Spleen (tissue), 11 donors: ENCODE measurements around the gene RFX4. TPM values are rescaled to one million over a fixed set of nuclear protein-coding genes. Genes with fewer than 3 reads are reported as not detected.

Source experiments
- DNase-seq: peaks from one replicate; pipeline ENCODE4 v3.0.0-alpha.2; 2020
- H3K27ac ChIP-seq, 8 donors: fragments of 200-600 bp; sonication (generic) in 7 of 8; 1 replicate in 4 of 8; 2 replicates in 4 of 8; pipeline versions ENCODE4 v1.5.0 to v1.8.0; 2016 to 2021; ENCODE audit warnings: inconsistent platforms in 4 of 8, mild to moderate bottlenecking in 4 of 8, moderate library complexity in 1 of 8
- H3K27me3 ChIP-seq, 7 donors: fragments of 200-600 bp; sonication (generic) in 6 of 7; replicated peaks in 1 of 7; 1 replicate in 4 of 7; 2 replicates in 3 of 7; pipeline versions ENCODE4 v1.5.0 to v1.8.0; 2016 to 2021; ENCODE audit warnings: inconsistent platforms in 3 of 7, mild to moderate bottlenecking in 1 of 7
- H3K36me3 ChIP-seq, 6 donors: fragments of 200-600 bp; sonication (generic) in 5 of 6; 1 replicate in 4 of 6; 2 replicates in 2 of 6; pipeline versions ENCODE4 v1.5.0 to v1.8.0; 2016 to 2021; ENCODE audit warnings: inconsistent platforms in 2 of 6
- H3K4me1 ChIP-seq, 6 donors: fragments of 200-600 bp; sonication (generic) in 5 of 6; 1 replicate in 3 of 6; 2 replicates in 3 of 6; pipeline versions ENCODE4 v1.5.0 to v1.8.0; 2016 to 2021; ENCODE audit warnings: inconsistent platforms in 3 of 6
- H3K4me3 ChIP-seq, 8 donors: fragments of 200-600 bp; sonication (generic) in 7 of 8; 1 replicate in 4 of 8; 2 replicates in 4 of 8; pipeline versions ENCODE4 v1.5.0 to v1.8.0; 2016 to 2021; ENCODE audit warnings: inconsistent platforms in 4 of 8, mild to moderate bottlenecking in 4 of 8, moderate library complexity in 2 of 8
- H3K9me3 ChIP-seq, 8 donors: fragments of 200-600 bp; sonication (generic) in 7 of 8; 1 replicate in 4 of 8; 2 replicates in 4 of 8; pipeline versions ENCODE4 v1.5.0 to v1.8.0; 2016 to 2021; ENCODE audit warnings: inconsistent platforms in 4 of 8
- CTCF ChIP-seq, 11 experiments: fragments of 200-600 bp in 7 of 11; fragments of 450-650 bp in 4 of 11; sonication (generic) in 4 of 11; IDR thresholded peaks in 8 of 11; conservative IDR thresholded peaks in 3 of 11; 1 replicate in 7 of 11; 2 replicates in 4 of 11; pipeline versions ENCODE4 v1.4.0 to v1.8.0; 2016 to 2021; ENCODE audit warnings: antibody characterized with exemption in 11 of 11, inconsistent platforms in 4 of 11, mild to moderate bottlenecking in 1 of 11
- POLR2A ChIP-seq, 3 donors: fragments of 450-650 bp; IDR thresholded peaks; one replicate each; pipeline ENCODE4 v1.5.1; 2017; ENCODE audit warnings: antibody characterized with exemption in 3 of 3, mild to moderate bottlenecking in 1 of 3
- POLR2AphosphoS5 ChIP-seq, 3 donors: sonication (generic); formaldehyde crosslinking; IDR thresholded peaks; one replicate each; pipeline ENCODE4 v1.5.1; 2017; ENCODE audit warnings: antibody characterized with exemption in 3 of 3
- WGBS, 5 donors: extraction: QIAGEN DNeasy Blood & Tissue Kit in 3 of 5; methylation state at CpG; one replicate each; pipeline versions ENCODE4 v1.1.5 to v1.1.7; 2013 to 2018; 5-methylcytosine and 5-hydroxymethylcytosine counted together
- intact Hi-C: fragments of 100-400 bp; cut with DNase I; formaldehyde crosslinking; loops from one replicate; pipeline ENCODE4 v1.15.0; 2023; ENCODE audit warnings: low total_unique reads
- polyA plus RNA-seq, 3 donors: library from polyadenylated mRNA; stranded (reverse); fragments of 200-250 nt; gene quantifications; one replicate each; pipeline ENCODE4 v1.2.1, GENCODE V29; 2013
- total RNA-seq, 7 donors: library from RNA; depleted of rRNA in 3 of 7; stranded (reverse); fragments of >200 nt in 3 of 7; fragmentation: NEBNext Ultra II Directional in 4 of 7; extraction: Animal tissue kit (Norgen Biotek cat#: 25700) in 4 of 7; gene quantifications; one replicate each; pipeline versions ENCODE4 v1.1.0 to v1.2.1, GENCODE V29; 2016 to 2021
- donor health status: healthy with polysubstance abuse.
- donor health status: DM: no; HTN: no; CAD: no; lungs with moderate emphysema.
- donor health status: DM: no; HTN: no; CAD: no.
- donor health status: Bipolar disorder and iron deficiency.
- donor health status: healthy.
- donor health status: DM: no; HTN: no; CAD: no.
- donor health status: DM: yes; HTN: yes; CAD: no.

The RFX4 gene
- total and polyA plus RNA-seq, 10 donors = not detected

- no peak for DNase-seq
- intact Hi-C loops = no loop called here
- no peak for TF ChIP-seq POLR2AphosphoS5 (IDR thresholded peaks at IDR 0.05)
- no peak for TF ChIP-seq POLR2A (IDR thresholded peaks at IDR 0.05)
- no peak for TF ChIP-seq CTCF (IDR thresholded peaks at IDR 0.05 in 8 of 11, conservative IDR thresholded peaks at IDR 0.05 in 3 of 11)
- H3K4me3 ChIP-seq = no peak overlapping the region
- no peak overlapping the region for H3K27ac ChIP-seq
- no peaks in the 10 kb centered on the region for H3K36me3 ChIP-seq
- H3K9me3 ChIP-seq = no peaks in the 10 kb centered on the region
- H3K27me3 ChIP-seq = peaks cover 0 to 44% (median 0%) of the 10 kb centered on the region in 7 donors
- 86 to 93% (median 87%) methylated on average over 10 of the region's 10 CpGs for WGBS, 5 donors
- no peaks in the 10 kb centered on the region for H3K4me1 ChIP-seq
These were observed 93.0 kb downstream of the RFX4 start for GRCh38 chr12:106675651-106676435.

GRCh38 chr12:106679574-106679973, 96.8 kb downstream of the RFX4 start:
- H3K27me3 ChIP-seq = peaks cover 0 to 14% (median 0%) of the 10 kb centered on the region in 7 donors
- no peak for DNase-seq
- H3K4me1 ChIP-seq = no peaks in the 10 kb centered on the region
- TF ChIP-seq CTCF (IDR thresholded peaks at IDR 0.05 in 8 of 11, conservative IDR thresholded peaks at IDR 0.05 in 3 of 11) (no peak), POLR2AphosphoS5 (IDR thresholded peaks at IDR 0.05) (no peak), POLR2A (IDR thresholded peaks at IDR 0.05) (no peak)
- intact Hi-C loops = no loop called here
- 61 to 90% (median 81%) methylated on average over 1 of the region's 1 CpG for WGBS, 5 donors
- no peak overlapping the region for H3K27ac ChIP-seq
- no peaks in the 10 kb centered on the region for H3K9me3 ChIP-seq
- H3K36me3 ChIP-seq = no peaks in the 10 kb centered on the region
- H3K4me3 ChIP-seq = no peak overlapping the region

- intact Hi-C loops = no loop called here
- Histone ChIP-seq H3K27ac (no peak overlapping the region), H3K4me3 (no peak overlapping the region), H3K36me3 (no peaks in the 10 kb centered on the region), H3K27me3 (peaks cover 0 to 13% (median 0%) of the 10 kb centered on the region in 7 donors), H3K4me1 (no peaks in the 10 kb centered on the region), H3K9me3 (no peaks in the 10 kb centered on the region)
- no peak for DNase-seq
- TF ChIP-seq POLR2A (IDR thresholded peaks at IDR 0.05) (no peak), POLR2AphosphoS5 (IDR thresholded peaks at IDR 0.05) (no peak), CTCF (IDR thresholded peaks at IDR 0.05 in 8 of 11, conservative IDR thresholded peaks at IDR 0.05 in 3 of 11) (no peak)
These were observed 97.5 kb downstream of the RFX4 start for GRCh38 chr12:106680280-106680679.

- H3K4me1 ChIP-seq = no peaks in the 10 kb centered on the region
- WGBS, 5 donors = 54 to 71% (median 65%) methylated on average over 3 of the region's 3 CpGs
- DNase-seq = no peak
- no peaks in the 10 kb centered on the region for H3K9me3 ChIP-seq
- TF ChIP-seq POLR2A (IDR thresholded peaks at IDR 0.05) (no peak), CTCF (IDR thresholded peaks at IDR 0.05 in 8 of 11, conservative IDR thresholded peaks at IDR 0.05 in 3 of 11) (no peak), POLR2AphosphoS5 (IDR thresholded peaks at IDR 0.05) (no peak)
- peaks cover 0 to 7% (median 0%) of the 10 kb centered on the region in 7 donors for H3K27me3 ChIP-seq
- H3K27ac ChIP-seq = no peak overlapping the region
- intact Hi-C loops = no loop called here
- H3K36me3 ChIP-seq = no peaks in the 10 kb centered on the region
- H3K4me3 ChIP-seq = no peak overlapping the region
These were observed 98.4 kb downstream of the RFX4 start for GRCh38 chr12:106681210-106681609.
